Activated naive CD8-positive, alpha-beta T cell treated with anti-CD3 and anti-CD28 coated beads, Interleukin-2, amount 50 U/mL, for 24 hours (primary cell): ENCODE data around the gene CHST11.
A peak's percentile ranks its signal among the peaks of the same experiment; 100 is the strongest.

Experiments
- ATAC-seq: fragments of 150-1000 bp; cut with Tn5 transposase; one replicate; pipeline ENCODE4 v1.10.0; 2021
- DNase-seq: peaks from one replicate; pipeline ENCODE4 v3.0.0; 2021
- H3K27ac Mint-ChIP-seq: one replicate; pipeline ENCODE4 v1.8.0; 2021; ENCODE audit warnings: mild to moderate bottlenecking, mixed read lengths
- H3K27me3 Mint-ChIP-seq: one replicate; pipeline ENCODE4 v1.8.0; 2021; ENCODE audit warnings: mixed read lengths
- H3K36me3 Mint-ChIP-seq: one replicate; pipeline ENCODE4 v1.8.0; 2021; ENCODE audit warnings: low read depth, mixed read lengths
- H3K4me1 Mint-ChIP-seq: one replicate; pipeline ENCODE4 v1.8.0; 2021; ENCODE audit warnings: mixed read lengths
- H3K4me3 Mint-ChIP-seq: one replicate; pipeline ENCODE4 v1.8.0; 2021; ENCODE audit warnings: mild to moderate bottlenecking, moderate library complexity, mixed read lengths
- H3K9me3 Mint-ChIP-seq: one replicate; pipeline ENCODE4 v1.8.0; 2021; ENCODE audit warnings: mixed read lengths

The CHST11 gene

GRCh38 chr12:104460041-104460719, 3.4 kb downstream of the CHST11 start:
- Mint-ChIP-seq H3K4me1 (peaks cover 76% of the 10 kb centered on the region), H3K4me3 (peak overlapping the region; percentile 95), H3K27me3 (peaks cover 2% of the 10 kb centered on the region), H3K27ac (peak overlapping the region; percentile 83), H3K36me3 (peaks cover 14% of the 10 kb centered on the region), H3K9me3 (no peaks in the 10 kb centered on the region)
- ATAC-seq (no peak), DNase-seq (no peak)

GRCh38 chr12:104460973-104461698, 4.4 kb downstream of the CHST11 start:
- Mint-ChIP-seq H3K27ac (peak overlapping the region; percentile 83), H3K36me3 (peaks cover 14% of the 10 kb centered on the region), H3K9me3 (no peaks in the 10 kb centered on the region), H3K4me1 (peaks cover 71% of the 10 kb centered on the region), H3K27me3 (peaks cover 2% of the 10 kb centered on the region), H3K4me3 (peak overlapping the region; percentile 95)
- DNase-seq (no peak), ATAC-seq (no peak)

- no peak for DNase-seq
- Mint-ChIP-seq H3K27me3 (no peaks in the 10 kb centered on the region), H3K4me3 (peak overlapping the region; percentile 60), H3K9me3 (no peaks in the 10 kb centered on the region), H3K4me1 (peaks cover 78% of the 10 kb centered on the region), H3K27ac (peak overlapping the region; percentile 80), H3K36me3 (peaks cover 12% of the 10 kb centered on the region)
- ATAC-seq, result no peak
Observed at GRCh38 chr12:104462325-104462724, 5.6 kb downstream of the CHST11 start.

- Mint-ChIP-seq H3K27me3 (no peaks in the 10 kb centered on the region), H3K36me3 (peaks cover 14% of the 10 kb centered on the region), H3K4me1 (peaks cover 84% of the 10 kb centered on the region), H3K4me3 (peak overlapping the region; percentile 60), H3K9me3 (no peaks in the 10 kb centered on the region), H3K27ac (peak overlapping the region; percentile 80)
- DNase-seq (no peak), ATAC-seq (peak; percentile 60)
Observed at GRCh38 chr12:104462931-104463339, 6.2 kb downstream of the CHST11 start.

- Mint-ChIP-seq H3K27me3 (no peaks in the 10 kb centered on the region), H3K9me3 (no peaks in the 10 kb centered on the region), H3K27ac (peak overlapping the region; percentile 80), H3K36me3 (peaks cover 15% of the 10 kb centered on the region), H3K4me3 (peak overlapping the region; percentile 60), H3K4me1 (peaks cover 87% of the 10 kb centered on the region)
- ATAC-seq (peak; percentile 6), DNase-seq (no peak)
Observed at GRCh38 chr12:104463368-104463767, 6.6 kb downstream of the CHST11 start.

DNA sequence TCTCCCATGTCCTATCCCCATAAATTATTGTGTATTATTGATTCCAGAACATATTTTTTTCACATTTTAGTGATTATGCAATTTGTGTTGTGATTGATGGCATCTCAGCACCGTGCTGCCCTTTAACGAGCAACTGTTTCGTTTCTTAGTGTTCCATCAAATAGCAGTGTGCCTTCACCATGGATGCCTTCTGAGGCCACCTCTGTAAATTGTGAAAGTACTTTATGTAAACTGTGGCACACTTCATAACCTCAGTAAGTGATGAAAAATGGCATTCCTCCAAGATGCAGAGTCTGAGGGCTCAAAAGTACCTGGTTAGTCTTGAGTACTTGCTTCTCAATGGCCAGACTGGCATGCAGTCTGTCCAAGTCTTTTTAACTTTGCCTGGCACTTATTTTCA, 8.2 kb downstream of the CHST11 start:
- Mint-ChIP-seq H3K4me3 (no peak overlapping the region), H3K36me3 (peaks cover 17% of the 10 kb centered on the region), H3K9me3 (no peaks in the 10 kb centered on the region), H3K27me3 (no peaks in the 10 kb centered on the region), H3K4me1 (peaks cover 91% of the 10 kb centered on the region), H3K27ac (peak overlapping the region; percentile 8)
- DNase-seq, result no peak
- ATAC-seq, result no peak

DNA sequence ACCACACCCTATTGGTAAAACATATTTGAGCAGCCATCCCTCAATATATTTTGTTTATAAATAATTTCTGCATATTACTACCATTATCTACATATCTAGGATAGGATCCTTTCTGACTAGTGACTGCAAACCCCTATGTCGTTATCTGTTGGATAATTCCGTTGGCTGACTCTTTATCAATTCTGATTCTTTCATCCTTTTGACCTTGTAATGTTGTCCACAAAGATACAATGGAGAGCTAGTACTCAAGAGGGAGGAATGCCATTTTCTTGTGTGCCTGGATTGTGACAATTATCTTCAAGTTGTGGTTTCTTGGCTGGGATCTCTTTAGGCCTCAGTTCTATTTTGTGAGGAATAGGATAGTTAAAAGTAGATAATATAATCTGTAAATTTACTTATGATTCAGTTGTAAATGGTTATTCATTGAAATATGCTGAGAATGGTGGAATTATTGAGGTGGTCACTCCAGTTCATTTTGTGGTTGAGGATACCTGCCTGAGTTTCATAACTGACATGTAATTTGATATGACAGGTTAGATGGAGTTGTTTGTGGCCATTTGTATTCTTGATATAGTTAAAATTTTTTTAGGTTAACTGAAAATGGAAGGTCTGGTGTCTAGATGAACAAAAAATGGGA, 10.1 kb downstream of the CHST11 start:
- Mint-ChIP-seq H3K4me3 (no peak overlapping the region), H3K27ac (peak overlapping the region; percentile 1)

DNA sequence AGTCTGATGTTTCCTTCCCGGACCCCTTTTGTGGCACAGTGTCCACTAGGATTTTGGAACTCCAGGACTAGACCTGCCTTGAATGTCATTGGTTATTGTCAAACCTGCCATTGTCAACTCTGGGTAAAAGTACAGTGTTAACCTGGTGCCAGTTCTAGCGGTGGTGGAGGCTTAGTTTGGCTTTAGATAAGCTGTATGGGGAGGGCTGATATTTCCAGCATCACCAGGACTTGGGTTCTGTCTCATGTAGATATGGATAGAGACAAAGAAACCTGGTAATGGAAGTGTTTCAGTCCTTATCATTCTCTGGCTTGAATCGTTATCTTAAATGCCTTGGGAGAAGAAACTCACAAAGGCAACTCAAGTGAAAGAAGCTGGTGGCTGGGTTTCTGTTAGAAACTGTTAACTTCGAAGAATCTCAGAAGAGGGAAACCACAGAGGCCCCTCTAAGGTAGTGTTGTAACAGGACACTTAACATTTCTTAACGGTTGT, 10.6 kb downstream of the CHST11 start:
- no peak for DNase-seq
- Mint-ChIP-seq H3K27ac (peak overlapping the region; percentile 1), H3K9me3 (peaks cover 6% of the 10 kb centered on the region), H3K27me3 (no peaks in the 10 kb centered on the region), H3K4me3 (no peak overlapping the region), H3K4me1 (peaks cover 86% of the 10 kb centered on the region), H3K36me3 (peaks cover 29% of the 10 kb centered on the region)
- no peak for ATAC-seq

More for the DNA sequence above, 10.1 kb downstream of the CHST11 start:
- ATAC-seq, result no peak
- H3K9me3 Mint-ChIP-seq, result peaks cover 6% of the 10 kb centered on the region
- H3K4me1 Mint-ChIP-seq, result peaks cover 87% of the 10 kb centered on the region
- H3K36me3 Mint-ChIP-seq, result peaks cover 29% of the 10 kb centered on the region
- no peaks in the 10 kb centered on the region for H3K27me3 Mint-ChIP-seq
- DNase-seq, result no peak

GRCh38 chr12:104468371-104468770, 11.6 kb downstream of the CHST11 start:
- H3K9me3 Mint-ChIP-seq, result peaks cover 6% of the 10 kb centered on the region
- H3K27ac Mint-ChIP-seq, result no peak overlapping the region
- H3K36me3 Mint-ChIP-seq, result peaks cover 28% of the 10 kb centered on the region
- no peak overlapping the region for H3K4me3 Mint-ChIP-seq
- H3K27me3 Mint-ChIP-seq, result no peaks in the 10 kb centered on the region
- peaks cover 86% of the 10 kb centered on the region for H3K4me1 Mint-ChIP-seq
- ATAC-seq (no peak), DNase-seq (no peak)

DNA sequence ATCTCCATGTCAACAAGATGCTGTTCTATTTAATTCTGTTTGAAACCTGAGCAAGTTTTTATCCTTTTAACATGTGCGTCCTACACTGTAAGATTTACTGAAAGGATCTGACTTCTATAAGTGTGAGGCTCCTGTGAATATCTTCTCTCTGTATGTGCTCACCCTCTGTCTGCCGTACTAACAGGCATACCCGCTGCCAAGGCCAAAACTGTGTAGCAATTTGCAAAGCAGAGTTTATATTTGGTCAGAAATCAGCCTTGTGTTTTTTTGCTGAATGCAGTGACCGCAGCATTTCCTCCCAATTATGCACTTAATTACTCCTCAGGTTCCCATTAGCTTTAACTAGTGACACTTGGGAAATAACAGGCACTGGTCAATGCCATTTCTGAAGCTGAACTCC, 12.3 kb downstream of the CHST11 start:
- Mint-ChIP-seq H3K27ac (peak overlapping the region; percentile 1), H3K4me3 (no peak overlapping the region), H3K9me3 (peaks cover 6% of the 10 kb centered on the region), H3K36me3 (peaks cover 24% of the 10 kb centered on the region), H3K4me1 (peaks cover 87% of the 10 kb centered on the region), H3K27me3 (no peaks in the 10 kb centered on the region)
- ATAC-seq, result no peak
- no peak for DNase-seq

- DNase-seq, result no peak
- no peak for ATAC-seq
- H3K9me3 Mint-ChIP-seq, result peaks cover 6% of the 10 kb centered on the region
- H3K27ac Mint-ChIP-seq, result peak overlapping the region; percentile 1
- H3K4me3 Mint-ChIP-seq, result no peak overlapping the region
- peaks cover 22% of the 10 kb centered on the region for H3K36me3 Mint-ChIP-seq
- H3K4me1 Mint-ChIP-seq, result peaks cover 87% of the 10 kb centered on the region
- H3K27me3 Mint-ChIP-seq, result no peaks in the 10 kb centered on the region
Observed at GRCh38 chr12:104469523-104469922, 12.8 kb downstream of the CHST11 start.

DNA sequence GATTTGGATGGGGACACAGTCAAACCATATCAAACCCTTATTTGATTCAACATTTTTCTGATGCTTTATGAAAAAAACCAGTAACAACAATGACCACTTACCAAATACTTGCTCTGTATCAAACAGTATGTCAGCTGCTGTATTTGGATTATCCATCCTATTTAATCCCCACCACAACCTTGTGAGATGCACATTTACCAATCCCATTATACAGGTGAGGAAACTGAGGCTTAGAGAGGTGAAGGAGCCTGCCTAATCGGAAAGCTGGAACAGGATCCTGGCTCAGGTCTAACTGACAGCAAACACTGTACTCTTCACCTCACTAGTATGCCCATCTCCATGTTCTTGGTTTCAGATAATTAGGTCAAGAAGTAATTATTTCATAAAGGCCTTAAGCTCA, 13.8 kb downstream of the CHST11 start:
- no peak overlapping the region for H3K4me3 Mint-ChIP-seq
- H3K36me3 Mint-ChIP-seq, result peaks cover 16% of the 10 kb centered on the region
- no peaks in the 10 kb centered on the region for H3K27me3 Mint-ChIP-seq
- peaks cover 84% of the 10 kb centered on the region for H3K4me1 Mint-ChIP-seq
- H3K27ac Mint-ChIP-seq, result no peak overlapping the region
- ATAC-seq, result no peak
- no peak for DNase-seq
- H3K9me3 Mint-ChIP-seq, result peaks cover 6% of the 10 kb centered on the region

GRCh38 chr12:104471336-104471735, 14.6 kb downstream of the CHST11 start:
- Mint-ChIP-seq H3K36me3 (peaks cover 16% of the 10 kb centered on the region), H3K9me3 (peaks cover 6% of the 10 kb centered on the region), H3K27ac (no peak overlapping the region), H3K4me3 (no peak overlapping the region), H3K27me3 (no peaks in the 10 kb centered on the region), H3K4me1 (peaks cover 81% of the 10 kb centered on the region)
- ATAC-seq (no peak), DNase-seq (no peak)

- Mint-ChIP-seq H3K4me3 (peak overlapping the region; percentile 35), H3K36me3 (peaks cover 16% of the 10 kb centered on the region), H3K27me3 (no peaks in the 10 kb centered on the region), H3K9me3 (peaks cover 6% of the 10 kb centered on the region), H3K4me1 (peaks cover 81% of the 10 kb centered on the region), H3K27ac (peak overlapping the region; percentile 49)
- no peak for DNase-seq
- ATAC-seq, result no peak
Observed at GRCh38 chr12:104472748-104473147, 16.0 kb downstream of the CHST11 start.
